Measurements from ENCODE around the gene CLCN4.

CLCN4 gene

DNA sequence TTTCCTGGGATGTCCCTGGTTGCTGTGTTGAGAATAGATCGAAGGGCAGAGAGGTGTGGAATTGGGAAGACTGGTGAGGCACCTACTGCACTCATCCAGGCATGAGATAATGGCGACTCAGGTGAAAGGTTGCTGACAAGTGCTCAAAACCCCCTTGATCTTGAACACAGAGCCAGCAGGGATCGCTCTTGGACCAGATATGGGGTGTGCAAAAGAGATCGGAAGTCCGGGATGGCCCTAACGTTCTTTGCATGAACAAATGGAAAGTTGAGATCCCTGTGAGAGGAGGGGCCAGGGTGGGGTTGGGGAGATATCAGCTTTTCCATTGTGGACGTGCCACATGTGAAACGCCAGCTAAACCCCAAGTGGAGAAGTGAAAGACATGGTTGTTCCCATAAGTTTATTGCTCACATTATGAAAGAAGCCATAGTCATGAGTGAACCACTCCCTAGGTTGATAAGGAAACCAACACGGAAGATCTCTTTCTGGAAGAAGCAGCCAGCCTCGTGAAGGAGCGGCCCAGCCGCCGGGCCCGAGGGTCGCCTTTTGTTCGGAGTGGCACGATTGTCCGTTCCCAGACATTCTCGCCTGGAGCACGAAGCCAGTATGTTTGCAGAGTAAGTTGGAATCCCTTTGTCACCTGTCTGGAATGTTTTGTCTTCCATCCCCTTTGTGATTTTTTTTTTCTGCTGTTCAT, 22.6 kb upstream of the CLCN4 start:
- no peak for DNase-seq

DNA sequence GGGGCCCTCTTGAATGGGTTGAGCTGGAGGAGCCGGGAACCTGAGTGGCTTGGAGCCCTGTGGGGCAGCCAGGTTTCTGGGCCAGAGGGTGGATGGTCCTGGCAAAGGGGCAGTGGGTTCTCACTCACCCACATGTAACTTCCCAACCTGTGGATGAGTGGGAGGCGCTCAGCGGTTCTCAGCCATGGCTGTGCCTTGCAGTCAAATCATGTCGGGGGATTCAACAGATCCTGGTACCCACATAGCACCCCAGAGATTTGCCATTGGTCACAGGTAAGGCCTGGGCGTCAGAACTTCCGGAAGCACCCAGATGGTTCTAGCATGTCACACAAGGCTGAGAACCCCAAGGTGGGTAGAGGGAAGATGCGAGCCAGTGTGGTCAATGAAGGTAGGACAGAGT, 21.9 kb upstream of the CLCN4 start:
- DNase-seq: no peak

- no peak for DNase-seq
These were observed 21.0 kb upstream of the CLCN4 start for GRCh38 chrX:10135561-10136399.

- no peak for DNase-seq
These were observed 18.0 kb upstream of the CLCN4 start for GRCh38 chrX:10138726-10139125.

DNA sequence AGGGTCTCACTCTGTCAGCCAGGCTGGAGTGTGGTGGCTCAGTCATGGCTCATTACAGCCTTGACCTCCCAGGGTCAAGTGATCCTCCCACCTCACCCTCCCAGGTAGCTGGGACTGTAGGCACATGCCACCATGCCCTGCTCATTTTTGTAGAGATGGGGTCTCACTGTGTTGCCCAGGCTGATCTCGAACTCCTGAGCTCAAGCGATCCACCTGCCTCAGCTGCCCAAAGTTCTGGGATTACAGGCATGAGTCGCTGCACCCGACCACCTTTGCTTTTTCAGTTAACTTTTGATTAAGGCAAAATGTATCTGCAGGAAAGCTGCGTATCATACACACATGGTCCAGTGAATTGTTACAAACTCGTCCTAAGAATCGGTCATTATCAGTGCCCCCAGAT, 16.5 kb upstream of the CLCN4 start:
- no peak for DNase-seq

GRCh38 chrX:10142041-10142599, 14.7 kb upstream of the CLCN4 start:
- DNase-seq: no peak

- no peak for DNase-seq
These were observed 13.4 kb upstream of the CLCN4 start for GRCh38 chrX:10143071-10143983.

DNA sequence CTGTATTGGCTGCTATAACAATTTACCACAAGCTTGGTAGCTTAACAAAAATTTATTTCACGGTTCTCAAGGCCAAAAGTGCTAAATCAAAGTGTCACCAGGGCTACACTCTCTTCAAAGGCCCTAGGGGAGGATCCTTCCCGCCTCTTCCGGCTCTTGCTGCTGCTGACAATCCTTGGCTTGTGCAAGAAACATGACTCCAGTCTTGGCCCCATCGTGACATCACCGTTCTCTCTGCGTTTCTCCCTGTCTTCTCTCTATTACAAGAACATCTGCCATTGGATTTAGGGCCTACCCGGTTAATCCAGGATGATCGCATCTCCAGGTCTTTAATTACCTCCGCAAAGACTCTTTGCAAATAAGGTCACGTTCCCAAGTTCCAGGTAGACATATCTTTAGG, 10.4 kb upstream of the CLCN4 start:
- DNase-seq: no peak

- no peak for DNase-seq
These were observed 4.7 kb upstream of the CLCN4 start for GRCh38 chrX:10152086-10152485.

GRCh38 chrX:10155137-10155536, 1.6 kb upstream of the CLCN4 start:
- DNase-seq: no peak

GRCh38 chrX:10157032-10157341, 212 bp downstream of the CLCN4 start:
- no peak for DNase-seq

GRCh38 chrX:10157543-10157942, 768 bp downstream of the CLCN4 start:
- DNase-seq: no peak

- no peak for DNase-seq
These were observed 1.7 kb downstream of the CLCN4 start for GRCh38 chrX:10158279-10159144.

DNA sequence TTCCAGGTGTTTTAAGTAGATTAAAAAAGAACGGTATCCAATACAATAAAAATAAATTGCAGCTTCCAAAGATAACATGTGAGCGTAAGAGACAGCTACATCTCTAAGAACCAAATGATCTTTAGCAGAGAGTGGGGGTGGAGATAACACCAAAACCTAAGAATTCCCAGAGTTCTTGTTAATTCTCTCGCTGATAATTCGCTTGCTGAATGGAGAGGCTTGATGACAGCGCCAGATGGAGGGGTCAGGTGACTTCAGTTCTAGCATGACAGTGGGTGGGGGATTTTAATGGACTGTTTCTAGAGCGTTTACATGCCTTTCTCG, 2.3 kb downstream of the CLCN4 start:
- DNase-seq: no peak

- no peak for DNase-seq
These were observed 3.4 kb downstream of the CLCN4 start for GRCh38 chrX:10160211-10160610.

DNA sequence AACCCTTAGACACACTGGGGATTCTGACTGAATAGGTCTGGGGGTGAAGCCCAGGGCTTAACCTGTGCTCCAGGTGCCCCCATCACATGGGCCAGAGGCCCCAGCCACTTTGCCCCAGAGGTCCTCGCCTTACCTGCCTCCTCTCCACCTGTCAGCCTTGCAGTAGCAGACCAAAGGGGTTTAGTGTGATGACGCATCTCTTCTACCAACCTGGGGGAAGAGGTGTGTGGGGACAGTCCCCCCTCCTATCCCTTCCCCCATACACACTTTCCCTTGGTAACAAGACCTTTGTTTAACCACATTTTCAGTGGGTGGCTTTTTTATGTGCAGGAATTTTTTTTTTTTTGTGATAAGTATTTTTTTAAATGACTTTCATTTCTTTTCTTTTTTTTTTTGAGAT, 6.3 kb downstream of the CLCN4 start:
- DNase-seq: no peak

DNA sequence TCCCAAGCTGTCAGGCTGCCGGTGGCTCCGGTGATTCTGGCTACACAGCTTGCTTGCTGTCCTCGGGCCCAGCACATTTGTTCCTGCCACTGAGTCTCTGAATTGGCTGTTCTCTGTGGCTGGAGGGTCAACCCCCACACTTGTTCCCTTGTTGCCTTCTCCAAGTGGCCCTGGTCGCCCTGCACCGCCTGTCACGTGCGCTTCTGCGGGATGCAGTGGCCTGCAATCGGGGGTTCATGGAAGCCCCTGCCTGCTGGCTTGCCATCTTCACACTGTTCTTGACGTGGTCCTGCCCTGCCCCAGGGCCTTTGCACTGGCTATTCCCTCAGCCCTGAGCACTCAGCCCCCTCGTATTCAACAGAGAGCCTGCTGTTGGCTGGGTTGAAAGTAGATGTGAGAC, 8.1 kb downstream of the CLCN4 start:
- DNase-seq: no peak

- no peak for DNase-seq
These were observed 8.9 kb downstream of the CLCN4 start for GRCh38 chrX:10165580-10166247.

GRCh38 chrX:10166248-10166716, 9.5 kb downstream of the CLCN4 start:
- no peak for DNase-seq

DNA sequence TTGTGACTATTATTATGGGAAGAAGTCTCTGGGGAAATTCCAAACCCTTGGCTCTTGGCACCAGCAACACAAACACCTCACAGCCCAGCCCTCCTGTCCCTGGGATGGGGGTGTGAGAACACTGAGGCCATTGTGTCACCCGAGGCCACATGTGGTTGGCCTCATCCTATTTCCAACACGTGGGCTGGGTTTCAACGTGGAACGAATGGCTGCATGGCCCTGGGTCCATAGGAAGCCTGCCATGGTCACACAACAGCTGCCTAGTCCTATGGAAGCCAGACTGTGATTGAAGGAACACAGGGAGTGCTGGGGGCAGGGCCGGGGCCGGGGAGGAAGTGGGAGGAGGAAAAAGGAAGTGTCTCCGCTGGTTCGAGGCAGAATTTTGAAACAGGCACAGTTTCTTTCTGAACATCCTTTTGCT, 10.0 kb downstream of the CLCN4 start:
- DNase-seq: no peak

- DNase-seq: no peak
These were observed 10.8 kb downstream of the CLCN4 start for GRCh38 chrX:10167573-10167972.

GRCh38 chrX:10168226-10168625, 11.5 kb downstream of the CLCN4 start:
- peak; percentile 28 for DNase-seq

All from RPMI8226 (cell line).